Activated gamma-delta T cell (primary cell): Measurements from ENCODE around the gene ADIG.

Experiments
- DNase-seq: peaks from one replicate; lab custom pipeline; 2025; lab: John Stamatoyannopoulos, UW

Gene ADIG

GRCh38 chr20:38630727-38631126, 49.7 kb downstream of the ADIG start:
- no peak for DNase-seq

GRCh38 chr20:38631155-38632022, 50.4 kb downstream of the ADIG start:
- no peak for DNase-seq

GRCh38 chr20:38633577-38634093, 52.6 kb downstream of the ADIG start:
- DNase-seq: no peak

GRCh38 chr20:38635721-38636288, 54.8 kb downstream of the ADIG start:
- no peak for DNase-seq
